GM18517 (cell line): ENCODE results near the gene EIF4E2.
"Not testable (repeated sequence)": the region's sequence is repeated elsewhere in the genome, so short reads cannot be mapped to it uniquely, and the experiment has no call there.

ENCODE experiments used
- ATAC-seq: cut with Tn5 transposase; IDR thresholded peaks from one replicate; pipeline ENCODE4 v1.9.1; 2021; ENCODE audit warnings: mild to moderate bottlenecking, moderate library complexity; ENCODE audit not compliant: unreplicated experiment

EIF4E2 gene

GRCh38 chr2:232562515-232563151 lies 12.1 kb downstream of the EIF4E2 start:
- ATAC-seq, result no peak

GRCh38 chr2:232563580-232563979 lies 13.1 kb downstream of the EIF4E2 start:
- ATAC-seq, result no peak

- ATAC-seq, result no peak
Observed at GRCh38 chr2:232567721-232568120, 17.2 kb downstream of the EIF4E2 start.

- ATAC-seq, result no peak
Observed at GRCh38 chr2:232568161-232568560, 17.7 kb downstream of the EIF4E2 start.

GRCh38 chr2:232569541-232569940 lies 19.1 kb downstream of the EIF4E2 start:
- no peak for ATAC-seq

GRCh38 chr2:232570481-232570880 lies 20.0 kb downstream of the EIF4E2 start:
- ATAC-seq, result not testable (repeated sequence)

GRCh38 chr2:232571026-232571474 lies 20.6 kb downstream of the EIF4E2 start:
- ATAC-seq, result no peak

GRCh38 chr2:232573042-232573441 lies 22.6 kb downstream of the EIF4E2 start:
- no peak for ATAC-seq

- ATAC-seq, result no peak
Observed at GRCh38 chr2:232573771-232574435, 23.4 kb downstream of the EIF4E2 start.

GRCh38 chr2:232574674-232575403 lies 24.4 kb downstream of the EIF4E2 start:
- no peak for ATAC-seq

- no peak for ATAC-seq
Observed at GRCh38 chr2:232575404-232575746, 24.9 kb downstream of the EIF4E2 start.

- no peak for ATAC-seq
Observed at GRCh38 chr2:232576995-232577394, 26.5 kb downstream of the EIF4E2 start.

GRCh38 chr2:232577841-232578240 lies 27.4 kb downstream of the EIF4E2 start:
- no peak for ATAC-seq

- ATAC-seq, result no peak
Observed at GRCh38 chr2:232578626-232579025, 28.1 kb downstream of the EIF4E2 start.

GRCh38 chr2:232580648-232580981 lies 30.1 kb downstream of the EIF4E2 start:
- ATAC-seq, result no peak

GRCh38 chr2:232581725-232582124 lies 31.2 kb downstream of the EIF4E2 start:
- no peak for ATAC-seq

GRCh38 chr2:232584238-232584637 lies 33.7 kb downstream of the EIF4E2 start:
- ATAC-seq, result no peak

- ATAC-seq, result no peak
Observed at GRCh38 chr2:232586943-232587505, 36.5 kb downstream of the EIF4E2 start.

- no peak for ATAC-seq
Observed at GRCh38 chr2:232587512-232587911, 37.0 kb downstream of the EIF4E2 start.

GRCh38 chr2:232588031-232588430 lies 37.5 kb downstream of the EIF4E2 start:
- no peak for ATAC-seq

- no peak for ATAC-seq
Observed at GRCh38 chr2:232588680-232589585, 38.4 kb downstream of the EIF4E2 start.
